Keratinocyte (primary cell): ENCODE results near the gene LRRC15. TPM values are rescaled to one million over a fixed set of nuclear protein-coding genes. Genes with fewer than 3 reads are reported as not detected.

ENCODE experiments used
- DNase-seq: peaks from one replicate; pipeline ENCODE4 v3.0.0-alpha.2; 2011; ENCODE audit warnings: low read depth, missing footprints, low spot score
- FAIRE-seq: peaks from 2 replicates; lab custom pipeline; 2011; peaks lifted over from hg19 to GRCh38; lab: Jason Lieb, UNC
- H2AFZ ChIP-seq: 2 replicates; pipeline ENCODE4 v1.6.0; 2012; ENCODE audit warnings: low read length, control low read depth, inconsistent platforms; ENCODE audit not compliant: control insufficient read depth
- H3K27ac ChIP-seq: 2 replicates; pipeline ENCODE4 v1.5.1; 2011; ENCODE audit warnings: low read length; ENCODE audit not compliant: control insufficient read depth, insufficient read depth
- H3K27me3 ChIP-seq: 3 replicates; pipeline ENCODE4 v1.6.0; 2011; ENCODE audit warnings: low read length; ENCODE audit not compliant: control insufficient read depth, insufficient read depth; ENCODE audit errors: extremely low read depth
- H3K36me3 ChIP-seq, 2 experiments: 2 replicates in 1 of 2; 3 replicates in 1 of 2; pipeline ENCODE4 v1.5.1; 2011; ENCODE audit warnings: low read length in 2 of 2, mild to moderate bottlenecking in 1 of 2; ENCODE audit not compliant: control insufficient read depth in 2 of 2, insufficient read depth in 2 of 2; ENCODE audit errors: extremely low read depth in 1 of 2
- H3K4me1 ChIP-seq: 3 replicates; pipeline ENCODE4 v1.5.1; 2011; ENCODE audit warnings: low read length; ENCODE audit not compliant: control insufficient read depth, insufficient read depth; ENCODE audit errors: extremely low read depth
- H3K4me2 ChIP-seq: 3 replicates; pipeline ENCODE4 v1.6.0; 2011; ENCODE audit warnings: low read depth, low read length; ENCODE audit not compliant: control insufficient read depth, insufficient read depth; ENCODE audit errors: extremely low read depth
- H3K4me3 ChIP-seq, 3 experiments: fragments of 200-600 bp in 1 of 3; sonication (generic) in 1 of 3; 2 replicates in 2 of 3; 3 replicates in 1 of 3; pipeline ENCODE4 v1.5.1; 2011 to 2016; ENCODE audit warnings: low read length in 3 of 3, mild to moderate bottlenecking in 3 of 3, control low read depth in 2 of 3, inconsistent platforms in 1 of 3, low read depth in 1 of 3, mixed read lengths in 1 of 3, mixed run types in 1 of 3, moderate library complexity in 1 of 3; ENCODE audit not compliant: control insufficient read depth in 2 of 3, insufficient read depth in 2 of 3; ENCODE audit errors: extremely low read depth in 1 of 3
- H3K79me2 ChIP-seq: 2 replicates; pipeline ENCODE4 v1.6.0; 2012; ENCODE audit warnings: low read length; ENCODE audit not compliant: control insufficient read depth, insufficient read depth
- H3K9ac ChIP-seq: 3 replicates; pipeline ENCODE4 v1.6.0; 2011; ENCODE audit warnings: low read length; ENCODE audit not compliant: control insufficient read depth, insufficient read depth; ENCODE audit errors: extremely low read depth
- H3K9me1 ChIP-seq: 3 replicates; pipeline ENCODE4 v1.6.0; 2011; ENCODE audit warnings: low read length; ENCODE audit not compliant: control insufficient read depth, insufficient read depth; ENCODE audit errors: extremely low read depth
- H3K9me3 ChIP-seq: 2 replicates; pipeline ENCODE4 v1.5.1; 2012; ENCODE audit warnings: low read depth, low read length; ENCODE audit not compliant: control insufficient read depth
- H4K20me1 ChIP-seq: 3 replicates; pipeline ENCODE4 v1.6.0; 2011; ENCODE audit warnings: low read length; ENCODE audit not compliant: control insufficient read depth, insufficient read depth; ENCODE audit errors: extremely low read depth
- CTCF ChIP-seq, 3 experiments: IDR thresholded peaks in 1 of 3; conservative IDR thresholded peaks in 1 of 3; optimal IDR thresholded peaks in 1 of 3; 2 replicates in 2 of 3; 3 replicates in 1 of 3; pipeline versions ENCODE3 to v1.5.1; 2011; ENCODE audit warnings: low read length in 3 of 3, mild to moderate bottlenecking in 3 of 3, moderate library complexity in 2 of 3, control low read depth in 1 of 3, inconsistent platforms in 1 of 3; ENCODE audit not compliant: insufficient read depth in 2 of 3; ENCODE audit errors: extremely low read depth in 1 of 3
- EZH2 ChIP-seq: IDR thresholded peaks from one replicate; pipeline ENCODE4 v1.6.1; 2012; ENCODE audit warnings: inconsistent platforms, mild to moderate bottlenecking, low read length, moderate library complexity
- dilution Hi-C: fragments of 300-500 bp; cut with MboI; formaldehyde crosslinking; loops from one replicate; pipeline ENCODE4 v1.7.0; 2020; ENCODE audit warnings: low sequenced_read_pairs; ENCODE audit not compliant: extremely low pct_ligation_motif_present
- polyA plus RNA-seq, 5 experiments: library from polyadenylated mRNA; depleted of rRNA in 3 of 5; stranded (reverse) in 3 of 5; stranded (forward) in 1 of 5; unstranded in 1 of 5; fragments of >200 nt; gene quantifications; 1 replicate in 1 of 5; 2 replicates in 3 of 5; 3 replicates in 1 of 5; pipeline versions ENCODE4 v1.2.1 to v1.2.3, GENCODE V29; 2011 to 2012; ENCODE audit warnings: missing spikeins in 2 of 5, low read depth in 1 of 5, low replicate concordance in 1 of 5

Gene LRRC15
- polyA plus RNA-seq, 1 donor (not counting 4 experiments of a cell fraction or from before 2014, with no cell fraction given): not detected

GRCh38 chr3:194342861-194343560, 26.5 kb downstream of the LRRC15 start:
- Histone ChIP-seq H3K27me3 (peaks cover 12% of the 10 kb centered on the region), H2AFZ (no peak overlapping the region), H3K79me2 (no peaks in the 10 kb centered on the region), H3K9me1 (no peaks in the 10 kb centered on the region), H3K9ac (no peak overlapping the region), H3K9me3 (no peaks in the 10 kb centered on the region), H3K4me3 (no peak overlapping the region), H3K4me2 (no peak overlapping the region), H4K20me1 (no peaks in the 10 kb centered on the region), H3K27ac (no peak overlapping the region), H3K36me3 (no peaks in the 10 kb centered on the region), H3K4me1 (no peaks in the 10 kb centered on the region)
- DNase-seq: no peak
- FAIRE-seq: no peak
- dilution Hi-C loops: no loop called here
- no peak for TF ChIP-seq CTCF (optimal IDR thresholded peaks at IDR 0.05 in 1 of 3, IDR thresholded peaks at IDR 0.05 in 1 of 3, conservative IDR thresholded peaks at IDR 0.05 in 1 of 3; ENCODE audit: extremely low read depth in 1 of 3, insufficient read depth in 2 of 3, low read length in 3 of 3)
- TF ChIP-seq EZH2: no peak

GRCh38 chr3:194340757-194341400, 28.7 kb downstream of the LRRC15 start:
- no peak for FAIRE-seq
- TF ChIP-seq EZH2 (no peak), CTCF (optimal IDR thresholded peaks at IDR 0.05 in 1 of 3, IDR thresholded peaks at IDR 0.05 in 1 of 3, conservative IDR thresholded peaks at IDR 0.05 in 1 of 3; ENCODE audit: extremely low read depth in 1 of 3, insufficient read depth in 2 of 3, low read length in 3 of 3) (no peak)

More at GRCh38 chr3:194340757-194341400, 28.7 kb downstream of the LRRC15 start:
- H3K36me3 ChIP-seq: no peaks in the 10 kb centered on the region
- no peaks in the 10 kb centered on the region for H4K20me1 ChIP-seq
- no peaks in the 10 kb centered on the region for H3K4me1 ChIP-seq
- DNase-seq: no peak
- no peaks in the 10 kb centered on the region for H3K79me2 ChIP-seq
- no peak overlapping the region for H3K4me2 ChIP-seq
- peaks cover 6% of the 10 kb centered on the region for H3K27me3 ChIP-seq
- H2AFZ ChIP-seq: no peak overlapping the region
- no peak overlapping the region for H3K9ac ChIP-seq
- H3K27ac ChIP-seq: no peak overlapping the region
- H3K9me1 ChIP-seq: no peaks in the 10 kb centered on the region
- dilution Hi-C loops: no loop called here
- no peak overlapping the region for H3K4me3 ChIP-seq
- no peaks in the 10 kb centered on the region for H3K9me3 ChIP-seq
